ENCODE data around the gene UNC50. TPM values are rescaled to one million over a fixed set of nuclear protein-coding genes. Genes with fewer than 3 reads are reported as not detected.

UNC50 gene
- total RNA-seq, 4 donors from 2014 or later: 12.0 to 57.9 (median 33.9) TPM

- H3K36me3 ChIP-seq: no peaks in the 10 kb centered on the region
- H3K4me3 ChIP-seq: peak overlapping the region; percentile 78 to 98
- TF ChIP-seq POLR2A (IDR thresholded peaks at IDR 0.05) (no peak), CTCF (IDR thresholded peaks at IDR 0.05) (no peak)
- peak overlapping the region; percentile 92 to 93 for H3K27ac ChIP-seq
- peaks cover 5 to 24% of the 10 kb centered on the region in 2 donors for H3K4me1 ChIP-seq
- no peaks in the 10 kb centered on the region for H3K27me3 ChIP-seq
- peak in 1 of 2 donors; percentile 22 for DNase-seq
- H3K9me3 ChIP-seq: no peaks in the 10 kb centered on the region
- intact Hi-C loops (cut with DNase I; ENCODE audit: low total_unique reads): no loop called here
Observed at GRCh38 chr2:98608962-98609604, 694 bp downstream of the UNC50 start.

GRCh38 chr2:98614024-98614739 is 5.8 kb downstream of the UNC50 start:
- TF ChIP-seq POLR2A (IDR thresholded peaks at IDR 0.05) (no peak), CTCF (IDR thresholded peaks at IDR 0.05) (no peak)
- H3K4me1 ChIP-seq: peaks cover 0 to 15% of the 10 kb centered on the region in 2 donors
- no peaks in the 10 kb centered on the region for H3K9me3 ChIP-seq
- H3K4me3 ChIP-seq: no peak overlapping the region
- no peaks in the 10 kb centered on the region for H3K27me3 ChIP-seq
- H3K36me3 ChIP-seq: no peaks in the 10 kb centered on the region
- no peak for DNase-seq
- intact Hi-C loops (cut with DNase I; ENCODE audit: low total_unique reads): no loop called here
- H3K27ac ChIP-seq: no peak overlapping the region

GRCh38 chr2:98615481-98615880 is 7.1 kb downstream of the UNC50 start:
- peaks cover 0 to 6% of the 10 kb centered on the region in 2 donors for H3K4me1 ChIP-seq
- H3K27ac ChIP-seq: no peak overlapping the region
- no peak overlapping the region for H3K4me3 ChIP-seq
- no peak for DNase-seq
- TF ChIP-seq POLR2A (IDR thresholded peaks at IDR 0.05) (no peak), CTCF (IDR thresholded peaks at IDR 0.05) (no peak)
- H3K9me3 ChIP-seq: no peaks in the 10 kb centered on the region
- H3K27me3 ChIP-seq: no peaks in the 10 kb centered on the region
- H3K36me3 ChIP-seq: no peaks in the 10 kb centered on the region
- intact Hi-C loops (cut with DNase I; ENCODE audit: low total_unique reads): no loop called here

- H3K27ac ChIP-seq: no peak overlapping the region
- H3K36me3 ChIP-seq: no peaks in the 10 kb centered on the region
- DNase-seq: no peak
- intact Hi-C loops (cut with DNase I; ENCODE audit: low total_unique reads): no loop called here
- no peaks in the 10 kb centered on the region for H3K9me3 ChIP-seq
- H3K27me3 ChIP-seq: no peaks in the 10 kb centered on the region
- H3K4me3 ChIP-seq: no peak overlapping the region
- H3K4me1 ChIP-seq: no peaks in the 10 kb centered on the region
- TF ChIP-seq POLR2A (IDR thresholded peaks at IDR 0.05) (no peak), CTCF (IDR thresholded peaks at IDR 0.05) (no peak)
Observed at GRCh38 chr2:98617149-98617548, 8.8 kb downstream of the UNC50 start.

- no peaks in the 10 kb centered on the region for H3K9me3 ChIP-seq
- TF ChIP-seq POLR2A (IDR thresholded peaks at IDR 0.05): no peak
- TF ChIP-seq CTCF (IDR thresholded peaks at IDR 0.05): no peak
- H3K27ac ChIP-seq: no peak overlapping the region
- H3K4me1 ChIP-seq: no peaks in the 10 kb centered on the region
- intact Hi-C loops (cut with DNase I; ENCODE audit: low total_unique reads): no loop called here
- DNase-seq: no peak
- no peaks in the 10 kb centered on the region for H3K36me3 ChIP-seq
- H3K27me3 ChIP-seq: no peaks in the 10 kb centered on the region
- no peak overlapping the region for H3K4me3 ChIP-seq
Observed at GRCh38 chr2:98623657-98624056, 15.3 kb downstream of the UNC50 start.
